Umbilical cord (tissue), 2 donors: ENCODE results near the gene ZNF576. TPM values are rescaled to one million over a fixed set of nuclear protein-coding genes. Genes with fewer than 3 reads are reported as not detected.
A peak's percentile ranks its signal among the peaks of the same experiment; 100 is the strongest.
"Not testable (repeated sequence)": the region's sequence is repeated elsewhere in the genome, so short reads cannot be mapped to it uniquely, and the experiment has no call there.

Experiments used
- DNase-seq: peaks from one replicate; pipeline ENCODE4 v3.0.0-alpha.2; 2015; ENCODE audit warnings: low spot score
- total RNA-seq: library from RNA; depleted of rRNA; stranded (reverse); fragments of >200 nt; gene quantifications from one replicate; pipeline ENCODE4 v1.2.3, GENCODE V29; 2014; ENCODE audit warnings: low replicate concordance; ENCODE audit not compliant: insufficient read depth

Gene ZNF576
- total RNA-seq, 1 donor from 2014 or later, result 15.9 TPM

GRCh38 chr19:43599635-43600295 lies 3.4 kb downstream of the ZNF576 start:
- no peak for DNase-seq

- DNase-seq, result not testable (repeated sequence)
Measured at GRCh38 chr19:43600326-43600725, 3.9 kb downstream of the ZNF576 start.

- DNase-seq, result no peak
Measured at GRCh38 chr19:43605875-43606568, 9.6 kb downstream of the ZNF576 start.

- no peak for DNase-seq
Measured at GRCh38 chr19:43606569-43607229, 10.3 kb downstream of the ZNF576 start.

GRCh38 chr19:43607238-43608205 lies 11.1 kb downstream of the ZNF576 start:
- DNase-seq, result no peak

- DNase-seq, result no peak
Measured at GRCh38 chr19:43609872-43610271, 13.5 kb downstream of the ZNF576 start.

GRCh38 chr19:43610493-43610892 lies 14.1 kb downstream of the ZNF576 start:
- no peak for DNase-seq

GRCh38 chr19:43611788-43612187 lies 15.4 kb downstream of the ZNF576 start, which contains the start of gene SRRM5:
TSS of gene SRRM5 (plus strand) at chr19:43612088. CDS start at chr19:43612122, 34 bp downstream.
- DNase-seq, result no peak

- DNase-seq, result no peak
Measured at GRCh38 chr19:43612374-43612773, 16.0 kb downstream of the ZNF576 start.

GRCh38 chr19:43616306-43616705 lies 19.9 kb downstream of the ZNF576 start:
- DNase-seq, result no peak

- no peak for DNase-seq
Measured at GRCh38 chr19:43616954-43617353, 20.6 kb downstream of the ZNF576 start.

- no peak for DNase-seq
Measured at GRCh38 chr19:43618921-43619261, 22.5 kb downstream of the ZNF576 start.

GRCh38 chr19:43619262-43620060 lies 23.1 kb downstream of the ZNF576 start, which contains the start of gene ZNF428:
TSS of gene ZNF428 (minus strand) at chr19:43619629. CDS start at chr19:43614304, 5,325 bp downstream.
- DNase-seq, result peak; percentile 95

- DNase-seq, result no peak
Measured at GRCh38 chr19:43620061-43621001, 23.9 kb downstream of the ZNF576 start.

- no peak for DNase-seq
Measured at GRCh38 chr19:43622070-43622469, 25.7 kb downstream of the ZNF576 start.

GRCh38 chr19:43622956-43623355 lies 26.6 kb downstream of the ZNF576 start:
- DNase-seq, result no peak

GRCh38 chr19:43623889-43624670 lies 27.7 kb downstream of the ZNF576 start:
- DNase-seq, result no peak

GRCh38 chr19:43624933-43625332 lies 28.5 kb downstream of the ZNF576 start:
- DNase-seq, result no peak
